H9 (cell line): ENCODE measurements around the gene OTX1. TPM values are rescaled to one million over a fixed set of nuclear protein-coding genes. Genes with fewer than 3 reads are reported as not detected.

Source experiments
- DNase-seq: peaks from one replicate; pipeline ENCODE4 v3.0.0-alpha.2; 2017
- H2AFZ ChIP-seq: one replicate; pipeline ENCODE4 v1.6.1; 2013; ENCODE audit warnings: mild to moderate bottlenecking, low read length, control low read depth, moderate library complexity
- H2AK5ac ChIP-seq: 2 replicates; pipeline ENCODE4 v1.6.1; 2013; ENCODE audit warnings: low read length, control low read depth, mixed read lengths; ENCODE audit not compliant: insufficient read length
- H2BK120ac ChIP-seq: one replicate; pipeline ENCODE4 v1.6.1; 2013; ENCODE audit warnings: low read depth, mild to moderate bottlenecking, low read length, control low read depth, inconsistent platforms; ENCODE audit not compliant: poor library complexity, severe bottlenecking
- H2BK12ac ChIP-seq: 2 replicates; pipeline ENCODE4 v1.6.1; 2013; ENCODE audit warnings: low read length, control low read depth, mixed read lengths, low read depth; ENCODE audit not compliant: insufficient read length
- H2BK15ac ChIP-seq: 2 replicates; pipeline ENCODE4 v1.6.1; 2013; ENCODE audit warnings: low read depth, low read length, control low read depth
- H2BK20ac ChIP-seq: one replicate; pipeline ENCODE4 v1.6.1; 2013; ENCODE audit warnings: low read depth, mild to moderate bottlenecking, low read length, control low read depth, inconsistent platforms; ENCODE audit not compliant: poor library complexity, severe bottlenecking
- H2BK5ac ChIP-seq: 2 replicates; pipeline ENCODE4 v1.6.1; 2013; ENCODE audit warnings: low read length, control low read depth, mixed read lengths; ENCODE audit not compliant: insufficient read length
- H3K14ac ChIP-seq: 2 replicates; pipeline ENCODE4 v1.6.1; 2013; ENCODE audit warnings: low read length, control low read depth; ENCODE audit not compliant: insufficient read depth
- H3K18ac ChIP-seq: 2 replicates; pipeline ENCODE4 v1.6.1; 2013; ENCODE audit warnings: low read depth, mild to moderate bottlenecking, mixed read lengths, low read length, control low read depth; ENCODE audit not compliant: insufficient read length
- H3K23ac ChIP-seq: 2 replicates; pipeline ENCODE4 v1.6.1; 2013; ENCODE audit warnings: low read length, control low read depth, mixed read lengths, low read depth; ENCODE audit not compliant: insufficient read length
- H3K23me2 ChIP-seq: 2 replicates; pipeline ENCODE4 v1.6.1; 2013; ENCODE audit warnings: low read depth, mild to moderate bottlenecking, mixed read lengths, low read length, control low read depth; ENCODE audit not compliant: insufficient read length, poor library complexity, severe bottlenecking
- H3K27ac ChIP-seq: 2 replicates; pipeline ENCODE4 v1.5.1; 2013; ENCODE audit warnings: low read length, control low read depth, mixed read lengths, low read depth; ENCODE audit not compliant: insufficient read length
- H3K27me3 ChIP-seq: 2 replicates; pipeline ENCODE4 v1.6.1; 2013; ENCODE audit warnings: low read length, control low read depth, inconsistent platforms; ENCODE audit not compliant: insufficient read depth
- H3K4ac ChIP-seq: 2 replicates; pipeline ENCODE4 v1.6.1; 2013; ENCODE audit warnings: low read depth, mild to moderate bottlenecking, control low read depth, inconsistent platforms, low read length, moderate library complexity
- H3K4me1 ChIP-seq: 2 replicates; pipeline ENCODE4 v1.6.1; 2013; ENCODE audit warnings: low read length, control low read depth, inconsistent platforms; ENCODE audit not compliant: insufficient read depth
- H3K4me2 ChIP-seq: 2 replicates; pipeline ENCODE4 v1.6.1; 2013; ENCODE audit warnings: low read length, control low read depth, mixed read lengths; ENCODE audit not compliant: insufficient read length, insufficient read depth
- H3K56ac ChIP-seq: 2 replicates; pipeline ENCODE4 v1.6.1; 2013; ENCODE audit warnings: low read depth, mild to moderate bottlenecking, mixed read lengths, low read length, control low read depth; ENCODE audit not compliant: insufficient read length
- H3K79me1 ChIP-seq: 2 replicates; pipeline ENCODE4 v1.6.1; 2013; ENCODE audit warnings: low read depth, mild to moderate bottlenecking, moderate library complexity, low read length, control low read depth, inconsistent platforms; ENCODE audit not compliant: insufficient read depth, poor library complexity, severe bottlenecking
- H3K79me2 ChIP-seq: 2 replicates; pipeline ENCODE4 v1.6.1; 2013; ENCODE audit warnings: low read length, control low read depth, inconsistent platforms; ENCODE audit not compliant: insufficient read depth
- H3K9ac ChIP-seq: 2 replicates; pipeline ENCODE4 v1.6.1; 2013; ENCODE audit warnings: low read length, control low read depth, mixed read lengths; ENCODE audit not compliant: insufficient read length; ENCODE audit errors: extremely low read depth
- H3K9me3 ChIP-seq: one replicate; pipeline ENCODE4 v1.6.1; 2013; ENCODE audit warnings: low read depth, low read length, inconsistent platforms; ENCODE audit not compliant: control insufficient read depth
- H3T11ph ChIP-seq: one replicate; pipeline ENCODE4 v1.6.1; 2013; ENCODE audit warnings: mild to moderate bottlenecking, low read length, control low read depth, inconsistent platforms
- H4K20me1 ChIP-seq: one replicate; pipeline ENCODE4 v1.6.1; 2013; ENCODE audit not compliant: control insufficient read depth, insufficient read length, insufficient read depth
- H4K5ac ChIP-seq: 2 replicates; pipeline ENCODE4 v1.6.1; 2013; ENCODE audit warnings: low read depth, mild to moderate bottlenecking, mixed read lengths, low read length, control low read depth; ENCODE audit not compliant: insufficient read length
- H4K8ac ChIP-seq: replicated peaks from 2 replicates; pipeline ENCODE4 v1.6.1; 2013; ENCODE audit warnings: low read length, control low read depth, mixed read lengths, low read depth; ENCODE audit not compliant: insufficient read length
- H4K91ac ChIP-seq: 2 replicates; pipeline ENCODE4 v1.6.1; 2013; ENCODE audit warnings: low read depth, mild to moderate bottlenecking, moderate library complexity, mixed read lengths, low read length, control low read depth; ENCODE audit not compliant: insufficient read length
- H3K27ac Mint-ChIP-seq, 3 experiments: 2 replicates in 2 of 3; 3 replicates in 1 of 3; pipeline ENCODE4 v1.8.0; 2020 to 2021; ENCODE audit warnings: mixed read lengths in 3 of 3, mild to moderate bottlenecking in 1 of 3, moderate library complexity in 1 of 3
- H3K27me3 Mint-ChIP-seq: 2 replicates; pipeline ENCODE4 v1.8.0; 2021; ENCODE audit warnings: low read depth, mild to moderate bottlenecking, moderate library complexity, mixed read lengths
- H3K36me3 Mint-ChIP-seq, 3 experiments: 2 replicates in 2 of 3; 3 replicates in 1 of 3; pipeline ENCODE4 v1.8.0; 2020 to 2021; ENCODE audit warnings: low read depth in 3 of 3, mixed read lengths in 3 of 3; ENCODE audit not compliant: insufficient read depth in 1 of 3
- H3K4me1 Mint-ChIP-seq, 2 experiments: 2 replicates each; pipeline ENCODE4 v1.8.0; 2020; ENCODE audit warnings: mixed read lengths in 2 of 2
- H3K4me3 Mint-ChIP-seq, 2 experiments: 2 replicates in 1 of 2; 3 replicates in 1 of 2; pipeline ENCODE4 v1.8.0; 2020 to 2021; ENCODE audit warnings: mild to moderate bottlenecking in 2 of 2, mixed read lengths in 2 of 2, moderate library complexity in 1 of 2
- H3K9me3 Mint-ChIP-seq, 2 experiments: 2 replicates in 1 of 2; 3 replicates in 1 of 2; pipeline ENCODE4 v1.8.0; 2020; ENCODE audit warnings: mild to moderate bottlenecking in 2 of 2, mixed read lengths in 2 of 2, moderate library complexity in 1 of 2
- CTCF ChIP-seq: fragments of 200-600 bp; sonication (generic); conservative IDR thresholded peaks from 3 replicates; pipeline ENCODE4 v1.8.0; 2021; ENCODE audit warnings: antibody characterized with exemption, mild to moderate bottlenecking
- WGBS: extraction: QIAGEN DNeasy Blood & Tissue Kit; methylation state at CpG from one replicate; pipeline ENCODE4 v1.1.7; 2013; ENCODE audit warnings: missing lambda C conversion rate, low lambda C conversion rate, mixed read lengths; ENCODE audit not compliant: insufficient read length; ENCODE audit errors: extremely low coverage; 5-methylcytosine and 5-hydroxymethylcytosine counted together
- total RNA-seq: library from RNA; stranded (reverse); gene quantifications from 2 replicates; pipeline ENCODE4 v1.2.1, GENCODE V29; 2021

The OTX1 gene
- total RNA-seq, 1 experiment from 2014 or later = 0.13 TPM

- H4K5ac ChIP-seq = no peak overlapping the region
- Mint-ChIP-seq H3K36me3 (no peaks in the 10 kb centered on the region), H3K27ac (peak overlapping the region in 2 of 3 experiments; percentile 55 to 61; a peak in 2 of 7 replicates), H3K9me3 (no peaks in the 10 kb centered on the region), H3K4me3 (no peak overlapping the region), H3K27me3 (peaks cover 17% of the 10 kb centered on the region), H3K4me1 (peaks cover 24 to 30% of the 10 kb centered on the region in 2 experiments)
- no peak for DNase-seq
- no peak overlapping the region for H2BK15ac ChIP-seq
- no peak overlapping the region for H2BK12ac ChIP-seq
- no peak overlapping the region for H3K9ac ChIP-seq
- TF ChIP-seq CTCF = no peak
- no peak overlapping the region for H2AFZ ChIP-seq
- H2AK5ac ChIP-seq = no peak overlapping the region
- H3K56ac ChIP-seq = no peak overlapping the region
- H3K4me2 ChIP-seq = no peak overlapping the region
- no peaks in the 10 kb centered on the region for H4K20me1 ChIP-seq
- peaks cover 3% of the 10 kb centered on the region; the same call in 1 of the 2 replicates for H3K4me1 ChIP-seq
- no peak overlapping the region for H3K14ac ChIP-seq
- no peak overlapping the region for H3K27ac ChIP-seq
- no peak overlapping the region for H4K91ac ChIP-seq
- no peak overlapping the region for H4K8ac ChIP-seq
- H3K23ac ChIP-seq = no peak overlapping the region
- H3K79me2 ChIP-seq = no peaks in the 10 kb centered on the region
- WGBS = no CpG with 5 or more reads among the region's 1 CpG
- no peak overlapping the region for H2BK5ac ChIP-seq
- no peaks in the 10 kb centered on the region for H3K79me1 ChIP-seq
- no peak overlapping the region for H2BK20ac ChIP-seq
- no peak overlapping the region for H3K18ac ChIP-seq
- H3K9me3 ChIP-seq = no peaks in the 10 kb centered on the region
- no peaks in the 10 kb centered on the region; the same call in 1 of the 2 replicates for H3K27me3 ChIP-seq
- no peak overlapping the region for H2BK120ac ChIP-seq
- H3K23me2 ChIP-seq = peaks cover 13% of the 10 kb centered on the region
- no peak overlapping the region for H3K4ac ChIP-seq
- H3T11ph ChIP-seq = no peak overlapping the region
These were observed 10.0 kb upstream of the OTX1 start for GRCh38 chr2:63040586-63040985.
